BE2C (cell line): ENCODE data around the gene CREB1.
A peak's percentile ranks its signal among the peaks of the same experiment; 100 is the strongest.

Source experiments
- DNase-seq: peaks from one replicate; pipeline ENCODE4 v3.0.0-alpha.2; 2020
- H3K27me3 ChIP-seq: fragments of 250-450 bp; sonication (Bioruptor Pico); 2 replicates; pipeline ENCODE4 v1.5.1; 2020; ENCODE audit warnings: mild to moderate bottlenecking
- H3K36me3 ChIP-seq: fragments of 250-450 bp; sonication (Bioruptor Pico); 2 replicates; pipeline ENCODE4 v1.5.1; 2020; ENCODE audit warnings: mild to moderate bottlenecking
- H3K4me1 ChIP-seq: fragments of 250-450 bp; sonication (Bioruptor Pico); 2 replicates; pipeline ENCODE4 v1.5.1; 2020
- H3K4me3 ChIP-seq: 2 replicates; pipeline ENCODE4 v1.5.1; 2011; ENCODE audit warnings: low read depth, low read length
- H3K9me3 ChIP-seq: fragments of 250-450 bp; sonication (Bioruptor Pico); 2 replicates; pipeline ENCODE4 v1.5.1; 2020
- TF ChIP-seq, protein P1 (sequence below): IDR thresholded peaks from 2 replicates; pipeline ENCODE4 v1.5.1; 2012; ENCODE audit warnings: mild to moderate bottlenecking, low read depth, low read length

Gene CREB1

DNA sequence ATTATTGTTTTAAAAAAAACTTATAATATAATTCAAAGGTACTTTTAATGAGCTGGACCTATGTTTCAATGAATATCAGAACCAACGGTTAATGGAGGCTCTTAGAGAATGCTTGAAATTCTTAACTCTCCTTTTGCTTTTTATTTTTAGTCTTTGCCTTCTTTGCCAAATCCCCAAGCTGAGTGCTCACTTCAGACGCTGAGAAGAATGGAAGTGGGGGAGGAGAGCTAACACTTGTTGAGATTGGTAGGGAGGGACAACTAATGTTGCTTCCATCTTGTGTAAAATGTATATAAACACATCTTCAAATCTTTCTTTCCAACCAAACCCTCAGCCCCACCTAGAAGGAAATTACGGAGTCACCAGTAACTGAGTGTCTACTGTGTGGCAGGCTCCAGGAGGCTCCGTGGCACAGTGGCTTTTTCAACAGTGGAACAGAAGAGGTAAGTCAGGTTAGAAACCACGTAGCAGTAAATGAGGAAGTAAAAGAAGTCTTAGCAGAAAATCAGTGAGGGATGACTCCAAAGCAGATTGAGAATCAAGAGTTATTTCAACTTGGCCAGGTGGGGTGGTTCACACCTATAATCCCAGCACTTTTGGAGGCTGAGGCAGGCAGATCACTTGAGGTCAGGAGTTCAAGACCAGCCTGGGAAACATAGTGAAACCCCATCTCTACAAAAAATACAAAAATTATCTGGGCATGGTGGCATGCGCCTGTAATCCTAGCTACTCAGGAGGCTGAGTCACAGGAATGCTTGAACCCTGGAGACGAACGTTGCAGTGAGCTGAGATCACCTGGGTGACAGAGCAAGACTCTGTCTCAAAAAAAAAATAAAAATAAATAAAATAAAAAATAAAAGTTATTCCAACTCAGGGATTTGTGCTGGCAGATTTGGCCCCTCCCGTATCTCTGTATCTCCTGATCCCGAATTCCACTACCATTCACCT is 45.0 kb upstream of the CREB1 start:
- no peaks in the 10 kb centered on the region; the same call in 1 of the 2 replicates for H3K9me3 ChIP-seq
- H3K27me3 ChIP-seq, result no peaks in the 10 kb centered on the region
- H3K4me3 ChIP-seq, result no peak overlapping the region
- DNase-seq, result no peak
- TF ChIP-seq, protein P1, sequence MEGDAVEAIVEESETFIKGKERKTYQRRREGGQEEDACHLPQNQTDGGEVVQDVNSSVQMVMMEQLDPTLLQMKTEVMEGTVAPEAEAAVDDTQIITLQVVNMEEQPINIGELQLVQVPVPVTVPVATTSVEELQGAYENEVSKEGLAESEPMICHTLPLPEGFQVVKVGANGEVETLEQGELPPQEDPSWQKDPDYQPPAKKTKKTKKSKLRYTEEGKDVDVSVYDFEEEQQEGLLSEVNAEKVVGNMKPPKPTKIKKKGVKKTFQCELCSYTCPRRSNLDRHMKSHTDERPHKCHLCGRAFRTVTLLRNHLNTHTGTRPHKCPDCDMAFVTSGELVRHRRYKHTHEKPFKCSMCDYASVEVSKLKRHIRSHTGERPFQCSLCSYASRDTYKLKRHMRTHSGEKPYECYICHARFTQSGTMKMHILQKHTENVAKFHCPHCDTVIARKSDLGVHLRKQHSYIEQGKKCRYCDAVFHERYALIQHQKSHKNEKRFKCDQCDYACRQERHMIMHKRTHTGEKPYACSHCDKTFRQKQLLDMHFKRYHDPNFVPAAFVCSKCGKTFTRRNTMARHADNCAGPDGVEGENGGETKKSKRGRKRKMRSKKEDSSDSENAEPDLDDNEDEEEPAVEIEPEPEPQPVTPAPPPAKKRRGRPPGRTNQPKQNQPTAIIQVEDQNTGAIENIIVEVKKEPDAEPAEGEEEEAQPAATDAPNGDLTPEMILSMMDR, result no peak
- H3K4me1 ChIP-seq, result no peaks in the 10 kb centered on the region
- no peaks in the 10 kb centered on the region for H3K36me3 ChIP-seq

DNA sequence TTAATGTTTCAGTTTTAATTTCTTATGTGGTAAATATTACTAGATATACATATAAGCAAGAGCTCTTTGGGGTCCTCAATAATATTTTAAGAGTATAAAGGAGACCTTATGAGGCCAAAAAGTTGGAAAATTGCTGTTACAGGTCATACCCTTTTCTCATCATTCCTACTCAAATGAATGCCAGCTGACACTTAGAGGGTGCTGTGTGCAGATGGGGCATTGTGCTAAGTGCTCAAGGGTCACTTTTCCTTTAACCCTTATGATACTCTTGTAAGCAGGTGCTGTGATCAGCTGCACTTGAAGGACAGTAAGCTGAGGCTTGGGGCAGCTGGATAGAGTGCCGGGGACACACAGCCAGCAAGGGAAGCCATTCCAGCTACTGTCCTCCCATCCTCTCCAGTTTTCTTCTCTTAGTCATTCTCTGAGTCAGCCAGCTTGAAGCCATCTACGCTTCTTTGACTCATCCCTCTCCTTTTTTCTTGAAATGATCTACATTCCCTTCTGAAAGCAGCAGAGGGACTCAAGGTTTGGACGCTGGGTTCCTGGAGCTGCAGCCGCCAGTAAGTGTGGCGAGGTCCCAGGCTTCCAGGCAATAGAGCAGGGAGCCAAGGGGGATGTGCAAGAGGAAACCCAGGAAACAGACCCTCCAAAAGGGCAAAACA is 42.0 kb upstream of the CREB1 start:
- Histone ChIP-seq H3K4me3 (no peak overlapping the region), H3K36me3 (no peaks in the 10 kb centered on the region), H3K9me3 (no peaks in the 10 kb centered on the region; the same call in 1 of the 2 replicates), H3K4me1 (0 out of 2 replicates have a peak, but pooled peaks cover 3% of the 10 kb centered on the region), H3K27me3 (no peaks in the 10 kb centered on the region)
- TF ChIP-seq, protein P1, result no peak
- no peak for DNase-seq

DNA sequence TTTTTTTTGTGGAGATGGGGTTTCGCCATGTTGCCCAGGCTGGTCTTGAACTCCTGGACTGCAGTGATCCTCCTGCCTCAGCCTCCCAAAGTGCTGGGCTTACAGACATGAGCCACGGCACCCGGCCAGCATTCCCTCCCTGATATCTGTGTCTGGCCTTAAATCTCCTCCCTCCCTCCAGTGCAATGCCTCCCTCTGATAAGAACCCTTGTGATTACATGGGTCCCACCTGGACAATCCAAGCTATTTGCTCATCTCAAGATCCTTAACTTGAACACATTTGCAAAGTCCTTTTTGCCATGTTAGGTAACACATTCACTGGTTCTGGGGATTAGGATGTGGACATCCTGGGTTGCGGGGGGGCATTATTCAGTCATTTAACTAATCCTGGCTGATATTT is 40.5 kb upstream of the CREB1 start:
- TF ChIP-seq, protein P1, result no peak
- Histone ChIP-seq H3K4me1 (peaks cover 3% of the 10 kb centered on the region; the same call in 1 of the 2 replicates), H3K36me3 (no peaks in the 10 kb centered on the region), H3K27me3 (no peaks in the 10 kb centered on the region), H3K9me3 (no peaks in the 10 kb centered on the region; the same call in 1 of the 2 replicates), H3K4me3 (no peak overlapping the region)
- no peak for DNase-seq

DNA sequence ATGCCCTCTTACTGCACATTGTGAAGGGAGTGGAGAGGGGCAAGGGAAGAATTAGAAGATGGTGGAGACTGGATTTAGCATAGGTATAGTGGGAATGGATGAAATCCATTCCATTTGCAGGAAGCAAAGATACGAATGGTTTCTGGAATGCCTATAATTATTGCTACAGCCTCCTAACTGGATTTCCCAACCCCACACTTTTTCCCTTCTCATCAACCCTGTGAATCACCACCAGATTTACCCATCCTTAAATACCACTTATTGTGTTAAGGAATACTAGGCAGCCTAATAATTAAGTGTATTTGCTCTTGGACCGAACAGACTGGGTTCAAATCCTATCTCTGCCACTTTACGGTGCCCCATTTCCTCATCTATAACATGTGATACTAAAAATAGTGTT is 39.3 kb upstream of the CREB1 start:
- no peak overlapping the region for H3K4me3 ChIP-seq
- no peaks in the 10 kb centered on the region for H3K27me3 ChIP-seq
- H3K36me3 ChIP-seq, result no peaks in the 10 kb centered on the region
- TF ChIP-seq, protein P1, result no peak
- H3K4me1 ChIP-seq, result peaks cover 3% of the 10 kb centered on the region; the same call in 1 of the 2 replicates
- no peak for DNase-seq
- H3K9me3 ChIP-seq, result no peaks in the 10 kb centered on the region; the same call in 1 of the 2 replicates

DNA sequence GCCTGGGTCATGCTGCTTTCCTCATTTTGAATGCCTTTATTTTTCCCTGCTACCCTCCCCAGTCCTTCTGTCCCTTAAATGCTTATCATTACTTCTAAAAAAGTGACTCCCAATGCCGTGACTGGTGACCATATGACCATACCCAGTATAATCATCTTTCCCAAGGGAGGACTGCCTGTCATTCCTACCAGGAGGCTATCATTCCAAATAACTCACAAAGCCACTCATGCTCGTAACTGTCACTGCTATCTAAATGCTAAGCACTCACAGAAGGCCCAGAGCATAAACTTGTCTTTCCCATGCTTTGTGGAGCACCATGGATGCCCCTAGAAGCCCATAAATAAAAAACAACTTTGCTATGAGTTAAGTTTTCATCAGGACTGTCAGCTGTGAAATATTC is 38.7 kb upstream of the CREB1 start:
- H3K9me3 ChIP-seq, result no peaks in the 10 kb centered on the region
- peaks cover 3% of the 10 kb centered on the region; the same call in 1 of the 2 replicates for H3K4me1 ChIP-seq

More for the DNA sequence above, 38.7 kb upstream of the CREB1 start:
- Histone ChIP-seq H3K27me3 (no peaks in the 10 kb centered on the region), H3K36me3 (no peaks in the 10 kb centered on the region), H3K4me3 (no peak overlapping the region)
- DNase-seq, result peak; percentile 48
- TF ChIP-seq, protein P1, result no peak
